ENCODE data around the gene GCNT1. TPM values are rescaled to one million over a fixed set of nuclear protein-coding genes. Genes with fewer than 3 reads are reported as not detected.
"Not testable (repeated sequence)": the region's sequence is repeated elsewhere in the genome, so short reads cannot be mapped to it uniquely, and the experiment has no call there.

GCNT1 gene
- total RNA-seq, 2 experiments from 2014 or later: 13.3 to 14.4 TPM

DNA sequence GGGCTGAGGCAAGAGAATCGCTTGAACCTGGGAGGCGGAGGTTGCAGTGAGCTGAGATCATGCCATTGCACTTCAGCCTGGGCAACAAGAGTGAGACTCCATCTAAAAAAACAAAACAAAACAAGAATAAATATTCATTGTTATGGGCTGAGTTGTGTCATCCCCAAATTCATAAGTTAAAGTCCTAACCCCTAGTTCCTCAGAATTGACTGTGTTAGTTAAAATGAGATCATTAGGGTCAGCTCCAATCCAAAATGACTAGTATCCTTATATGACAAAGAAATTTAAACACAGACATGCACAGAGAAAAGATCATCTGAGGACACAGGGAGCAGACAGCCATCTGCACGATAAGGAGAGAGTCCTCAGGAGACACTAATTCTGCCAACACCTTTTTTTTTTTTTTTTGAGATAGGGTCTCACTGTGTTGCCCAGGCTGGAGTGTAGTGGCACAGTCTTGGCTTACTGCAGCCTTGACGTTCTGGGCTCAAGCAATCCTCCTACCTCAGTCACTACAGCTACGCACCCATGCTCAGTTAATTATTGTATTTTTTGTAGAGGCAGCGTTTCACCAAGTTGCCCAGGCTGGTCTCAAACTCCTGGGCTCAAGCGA, 32.1 kb upstream of the GCNT1 start:
- H3K9me3 Mint-ChIP-seq: no peaks in the 10 kb centered on the region
- no peak for DNase-seq
- H3K4me3 Mint-ChIP-seq: no peak overlapping the region
- H3K27ac Mint-ChIP-seq: no peak overlapping the region
- no peaks in the 10 kb centered on the region for H3K36me3 Mint-ChIP-seq (ENCODE audit: low read depth)
- CTCF ChIA-PET: no interaction called here
- no peaks in the 10 kb centered on the region for H3K27me3 Mint-ChIP-seq
- peaks cover 22% of the 10 kb centered on the region for H3K4me1 Mint-ChIP-seq
- POLR2A ChIA-PET: no interaction called here

GRCh38 chr9:76431601-76432000, 27.4 kb upstream of the GCNT1 start:
- Mint-ChIP-seq H3K36me3 (ENCODE audit: low read depth) (no peaks in the 10 kb centered on the region), H3K4me3 (no peak overlapping the region), H3K27me3 (no peaks in the 10 kb centered on the region), H3K4me1 (no peaks in the 10 kb centered on the region), H3K27ac (no peak overlapping the region), H3K9me3 (no peaks in the 10 kb centered on the region)
- CTCF ChIA-PET: no interaction called here
- POLR2A ChIA-PET: no interaction called here
- DNase-seq: no peak

DNA sequence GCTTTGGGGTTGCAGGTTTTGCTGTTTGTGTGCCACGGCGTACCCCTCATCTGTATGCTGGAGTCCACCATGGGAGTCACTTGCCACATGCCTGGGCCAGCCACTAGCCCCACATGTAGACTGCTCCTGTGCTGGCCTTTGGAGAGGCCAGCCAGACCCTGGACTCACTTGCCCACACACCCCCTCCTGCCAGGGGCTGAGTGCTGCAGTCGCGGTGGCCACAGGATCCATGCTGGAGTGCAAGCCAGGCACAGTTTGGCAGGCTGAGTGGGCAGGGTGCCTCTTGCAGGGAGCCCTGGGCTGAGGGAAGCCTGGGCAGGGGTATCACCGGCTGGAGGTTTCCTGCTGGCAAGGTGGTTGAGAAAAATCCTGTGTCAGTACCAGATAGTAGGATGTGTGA, 25.6 kb upstream of the GCNT1 start:
- Mint-ChIP-seq H3K36me3 (ENCODE audit: low read depth) (no peaks in the 10 kb centered on the region), H3K27me3 (no peaks in the 10 kb centered on the region), H3K4me1 (peaks cover 8% of the 10 kb centered on the region)

DNA sequence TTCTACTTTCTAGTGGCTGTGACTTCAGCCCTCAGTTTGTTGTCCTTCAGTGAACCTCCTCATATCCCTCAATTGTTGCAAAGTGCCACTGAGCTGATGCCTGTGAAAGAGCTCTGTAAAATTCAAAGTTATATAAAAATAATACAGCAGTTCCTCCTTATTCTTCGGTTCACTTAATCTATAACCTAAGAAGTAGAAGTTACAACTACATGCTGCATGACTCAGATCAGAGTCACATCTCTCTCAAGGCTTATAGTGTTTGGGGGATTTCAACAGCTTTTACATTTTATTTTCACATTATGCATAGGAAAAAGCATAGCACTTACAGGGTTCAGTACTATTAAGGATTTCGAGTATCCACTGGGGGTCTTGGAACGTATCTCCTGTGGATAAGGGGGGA, 25.1 kb upstream of the GCNT1 start:
- no peak for DNase-seq
- H3K9me3 Mint-ChIP-seq: no peaks in the 10 kb centered on the region
- POLR2A ChIA-PET: no interaction called here
- peaks cover 13% of the 10 kb centered on the region for H3K4me1 Mint-ChIP-seq
- H3K27me3 Mint-ChIP-seq: no peaks in the 10 kb centered on the region
- CTCF ChIA-PET: interaction anchor here (0.7 to 1.3 kb wide), 2 partner anchors 14 to 269 kb away, joined by 3 to 6 read pairs; no protein-coding TSS in a partner anchor
- no peaks in the 10 kb centered on the region for H3K36me3 Mint-ChIP-seq (ENCODE audit: low read depth)
- H3K4me3 Mint-ChIP-seq: no peak overlapping the region
- H3K27ac Mint-ChIP-seq: no peak overlapping the region

More for the DNA sequence above, 25.6 kb upstream of the GCNT1 start:
- Mint-ChIP-seq H3K4me3 (no peak overlapping the region), H3K27ac (no peak overlapping the region), H3K9me3 (no peaks in the 10 kb centered on the region)
- no peak for DNase-seq
- CTCF ChIA-PET: interaction anchor here (0.7 to 1.3 kb wide), 2 partner anchors 13 to 270 kb away, joined by 3 to 6 read pairs; no protein-coding TSS in a partner anchor
- POLR2A ChIA-PET: no interaction called here

DNA sequence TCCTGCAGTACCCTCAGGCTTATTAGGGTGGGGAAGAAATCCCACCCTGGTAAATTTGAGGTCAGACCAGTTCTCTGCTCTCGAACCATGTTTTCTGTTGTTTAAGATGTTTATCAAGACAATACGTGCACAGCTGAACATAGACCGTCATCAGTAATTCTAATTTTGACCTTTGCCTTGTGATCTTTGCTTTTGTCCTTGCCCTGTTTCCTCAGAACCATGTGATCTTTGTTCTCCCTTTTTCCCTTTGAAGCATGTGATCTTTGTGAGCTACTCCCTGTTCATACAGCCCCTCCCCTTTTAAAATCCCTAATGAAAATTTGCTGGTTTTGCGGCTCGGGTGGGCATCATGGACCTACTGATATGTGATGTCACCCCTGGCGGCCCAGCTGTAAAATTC, 24.1 kb upstream of the GCNT1 start:
- H3K36me3 Mint-ChIP-seq (ENCODE audit: low read depth); CTCF ChIA-PET; DNase-seq; H3K4me3 Mint-ChIP-seq; H3K27ac Mint-ChIP-seq; POLR2A ChIA-PET; H3K9me3 Mint-ChIP-seq; H3K27me3 Mint-ChIP-seq: not testable (repeated sequence)
- peaks cover 19% of the 10 kb centered on the region for H3K4me1 Mint-ChIP-seq

GRCh38 chr9:76437017-76437699, 21.8 kb upstream of the GCNT1 start:
- H3K36me3 Mint-ChIP-seq (ENCODE audit: low read depth); DNase-seq; H3K27ac Mint-ChIP-seq; H3K4me3 Mint-ChIP-seq; CTCF ChIA-PET; H3K9me3 Mint-ChIP-seq; H3K27me3 Mint-ChIP-seq; POLR2A ChIA-PET: not testable (repeated sequence)
- H3K4me1 Mint-ChIP-seq: peaks cover 37% of the 10 kb centered on the region

- ChIA-PET POLR2A (interaction anchor here (1.3 kb wide), 1 partner anchor 137 kb away, joined by 4 read pairs; no protein-coding TSS in a partner anchor), CTCF (interaction anchor here (0.6 to 1.4 kb wide), 4 partner anchors 20 to 265 kb away, joined by 3 read pairs; partner anchors contain the start of gene GCNT1)
- no peak for DNase-seq
- Mint-ChIP-seq H3K9me3 (no peaks in the 10 kb centered on the region), H3K4me1 (peaks cover 49% of the 10 kb centered on the region), H3K27ac (peak overlapping the region; percentile 17), H3K27me3 (no peaks in the 10 kb centered on the region), H3K36me3 (ENCODE audit: low read depth) (peaks cover 5% of the 10 kb centered on the region), H3K4me3 (no peak overlapping the region)
Observed at GRCh38 chr9:76438841-76439588, 20.0 kb upstream of the GCNT1 start.

- Mint-ChIP-seq H3K4me3 (peak overlapping the region; percentile 57), H3K4me1 (peaks cover 65% of the 10 kb centered on the region), H3K9me3 (no peaks in the 10 kb centered on the region), H3K36me3 (ENCODE audit: low read depth) (peaks cover 5% of the 10 kb centered on the region), H3K27ac (peak overlapping the region; percentile 80), H3K27me3 (no peaks in the 10 kb centered on the region)
- CTCF ChIA-PET: interaction anchor here (0.8 to 1.3 kb wide), 5 partner anchors 17 to 265 kb away, joined by 3 to 5 read pairs (median 3); partner anchors contain the start of gene GCNT1
- DNase-seq: peak; percentile 49
- POLR2A ChIA-PET: interaction anchor here (1.0 to 1.8 kb wide), 3 partner anchors 15 to 48 kb away, joined by 3 to 16 read pairs (median 3); partner anchors contain the start of gene RFK
Observed at GRCh38 chr9:76441551-76442322, 17.2 kb upstream of the GCNT1 start.

DNA sequence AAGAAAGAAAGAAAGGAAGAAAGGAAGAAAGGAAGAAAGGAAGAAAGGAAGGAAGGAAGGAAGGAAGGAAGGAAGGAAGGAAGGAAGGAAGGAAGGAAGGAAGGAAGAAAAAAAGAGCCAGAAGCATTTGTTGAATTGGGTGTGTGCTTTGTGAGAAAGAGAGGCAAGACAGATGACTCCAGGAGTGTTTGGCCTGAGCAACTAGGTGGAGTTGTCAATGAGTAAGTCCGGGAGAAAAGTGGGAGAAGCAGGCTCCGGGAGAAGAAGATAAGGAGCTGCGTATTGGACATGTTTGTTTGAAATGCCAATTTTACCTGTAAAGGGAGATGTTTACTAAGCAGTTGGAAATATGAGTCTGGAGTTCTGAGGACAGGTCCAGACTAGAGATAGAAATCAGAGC, 15.1 kb upstream of the GCNT1 start:
- Mint-ChIP-seq H3K4me1 (peaks cover 61% of the 10 kb centered on the region), H3K36me3 (ENCODE audit: low read depth) (peaks cover 5% of the 10 kb centered on the region), H3K9me3 (no peaks in the 10 kb centered on the region), H3K27ac (peak overlapping the region; percentile 16), H3K4me3 (peak overlapping the region; percentile 7), H3K27me3 (no peaks in the 10 kb centered on the region)
- CTCF ChIA-PET: interaction anchor here (1.2 to 6.2 kb wide), 2 partner anchors 132 to 217 kb away, joined by 3 to 69 read pairs; no protein-coding TSS in a partner anchor
- POLR2A ChIA-PET: interaction anchor here (0.7 kb wide), 1 partner anchor 1145 kb away, joined by 3 read pairs; no protein-coding TSS in a partner anchor
- no peak for DNase-seq

- Mint-ChIP-seq H3K4me1 (peaks cover 59% of the 10 kb centered on the region), H3K27ac (peak overlapping the region; percentile 16), H3K27me3 (no peaks in the 10 kb centered on the region), H3K4me3 (peak overlapping the region; percentile 7), H3K9me3 (no peaks in the 10 kb centered on the region), H3K36me3 (ENCODE audit: low read depth) (peaks cover 5% of the 10 kb centered on the region)
- no peak for DNase-seq
- POLR2A ChIA-PET: interaction anchor here (1.0 kb wide), 1 partner anchor 214 kb away, joined by 4 read pairs; no protein-coding TSS in a partner anchor
- CTCF ChIA-PET: interaction anchor here (1.2 to 6.2 kb wide), 5 partner anchors 15 to 260 kb away, joined by 3 to 69 read pairs (median 4); partner anchors contain the start of gene GCNT1
Observed at GRCh38 chr9:76444322-76444929, 14.6 kb upstream of the GCNT1 start.

GRCh38 chr9:76445976-76446375, 13.0 kb upstream of the GCNT1 start:
- Mint-ChIP-seq H3K9me3 (no peaks in the 10 kb centered on the region), H3K4me3 (no peak overlapping the region), H3K27ac (no peak overlapping the region), H3K27me3 (no peaks in the 10 kb centered on the region), H3K4me1 (peaks cover 50% of the 10 kb centered on the region), H3K36me3 (ENCODE audit: low read depth) (peaks cover 5% of the 10 kb centered on the region)
- DNase-seq: no peak
- CTCF ChIA-PET: interaction anchor here (1.3 to 6.2 kb wide), 4 partner anchors 13 to 259 kb away, joined by 3 to 69 read pairs (median 6); partner anchors contain the start of gene GCNT1
- POLR2A ChIA-PET: interaction anchor here (1.6 kb wide), 1 partner anchor 52 kb away, joined by 6 read pairs; the partner anchor contains the start of gene RFK

GRCh38 chr9:76448501-76448900, 10.5 kb upstream of the GCNT1 start:
- DNase-seq: no peak
- Mint-ChIP-seq H3K9me3 (no peaks in the 10 kb centered on the region), H3K36me3 (ENCODE audit: low read depth) (no peaks in the 10 kb centered on the region), H3K27me3 (no peaks in the 10 kb centered on the region), H3K27ac (no peak overlapping the region), H3K4me1 (peaks cover 33% of the 10 kb centered on the region), H3K4me3 (no peak overlapping the region)
- POLR2A ChIA-PET: no interaction called here
- CTCF ChIA-PET: interaction anchor here (1.1 to 6.2 kb wide), 5 partner anchors 9 to 255 kb away, joined by 3 to 69 read pairs (median 13); partner anchors contain the start of genes GCNT1 and RFK

All from activated CD4-positive, alpha-beta memory T cell treated with anti-CD3 and anti-CD28 coated beads, Interleukin-2, amount 10 ng/mL, durations not matched to agents 7 days and 5 days (primary cell).